SW480 (cell line): Measurements from ENCODE around the gene FHL5.
A peak's percentile ranks its signal among the peaks of the same experiment; 100 is the strongest.
"Not testable (repeated sequence)": the region's sequence is repeated elsewhere in the genome, so short reads cannot be mapped to it uniquely, and the experiment has no call there.

Experiments used
- DNase-seq: peaks from one replicate; pipeline ENCODE4 v3.0.0-alpha.2; 2016; ENCODE audit warnings: low spot score

Gene FHL5

DNA sequence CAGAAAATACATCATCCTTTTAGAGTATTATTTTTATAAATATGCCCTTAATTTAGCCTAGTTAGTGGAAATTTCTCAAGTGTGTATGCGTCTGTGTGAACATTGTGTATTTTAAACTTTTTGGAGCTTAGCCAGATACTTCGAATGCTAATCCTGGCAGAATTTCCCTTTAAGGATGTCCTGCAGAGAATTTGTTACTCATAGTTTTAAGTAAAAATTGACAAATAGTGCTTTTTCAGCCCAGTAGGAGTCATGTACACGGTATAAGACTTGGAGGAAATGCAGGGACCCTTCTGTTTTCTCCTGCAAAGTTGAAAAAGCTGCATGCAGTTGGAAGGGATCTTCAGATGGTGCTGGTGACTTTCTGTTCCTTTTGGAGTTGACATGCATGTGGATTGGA is at the start of gene FHL5:
Gene FHL5, plus strand, starts transcription at position 243 of the 400 bp plus-strand sequence. CDS start 40,486 bp downstream, outside the sequence.
- no peak for DNase-seq

DNA sequence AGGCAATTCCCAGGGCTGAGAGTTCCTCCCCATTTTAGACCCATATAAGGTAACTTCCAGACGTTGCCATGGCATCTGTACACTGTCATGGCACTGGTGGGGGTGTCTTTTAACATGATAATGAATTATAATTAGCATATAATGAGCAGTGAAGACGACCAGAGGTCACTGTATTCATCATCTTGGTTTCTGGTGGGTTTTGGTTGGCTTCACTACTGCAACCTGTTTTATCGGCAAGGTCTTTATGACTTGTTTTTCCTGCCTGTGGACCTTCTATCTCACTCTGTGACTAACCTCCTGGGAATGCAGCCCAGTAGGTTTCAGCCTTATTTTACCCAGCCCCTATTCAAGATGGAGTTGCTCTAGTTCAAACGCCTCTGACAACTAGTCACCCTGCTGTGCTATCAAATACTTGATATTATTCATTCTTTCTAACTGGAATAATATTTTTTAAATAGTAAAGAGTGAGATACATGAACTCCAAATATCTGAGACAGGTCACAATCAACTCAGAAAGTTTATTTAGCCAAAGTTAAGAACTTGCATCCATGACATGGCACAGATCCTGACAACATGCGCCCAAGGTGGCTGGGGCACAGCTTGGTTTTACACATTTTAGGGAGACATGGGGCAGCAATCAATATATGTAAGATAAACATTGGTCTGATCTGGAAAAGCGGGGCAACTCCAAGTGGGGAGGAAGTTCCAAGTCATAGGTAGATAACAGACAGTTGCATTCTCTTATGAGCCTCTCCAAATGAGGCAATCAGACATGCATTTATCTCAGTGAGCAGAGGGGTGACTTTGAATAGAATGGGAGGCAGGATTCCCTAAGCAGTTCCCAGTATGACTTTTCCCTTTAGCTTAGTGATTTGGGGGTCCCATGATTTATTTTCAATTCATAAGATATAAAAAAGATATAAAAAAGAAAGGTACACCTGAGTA is 42.5 kb upstream of the FHL5 start:
- DNase-seq: peak; percentile 13

- no peak for DNase-seq
Measured at GRCh38 chr6:96521306-96521643, 41.7 kb upstream of the FHL5 start.

DNA sequence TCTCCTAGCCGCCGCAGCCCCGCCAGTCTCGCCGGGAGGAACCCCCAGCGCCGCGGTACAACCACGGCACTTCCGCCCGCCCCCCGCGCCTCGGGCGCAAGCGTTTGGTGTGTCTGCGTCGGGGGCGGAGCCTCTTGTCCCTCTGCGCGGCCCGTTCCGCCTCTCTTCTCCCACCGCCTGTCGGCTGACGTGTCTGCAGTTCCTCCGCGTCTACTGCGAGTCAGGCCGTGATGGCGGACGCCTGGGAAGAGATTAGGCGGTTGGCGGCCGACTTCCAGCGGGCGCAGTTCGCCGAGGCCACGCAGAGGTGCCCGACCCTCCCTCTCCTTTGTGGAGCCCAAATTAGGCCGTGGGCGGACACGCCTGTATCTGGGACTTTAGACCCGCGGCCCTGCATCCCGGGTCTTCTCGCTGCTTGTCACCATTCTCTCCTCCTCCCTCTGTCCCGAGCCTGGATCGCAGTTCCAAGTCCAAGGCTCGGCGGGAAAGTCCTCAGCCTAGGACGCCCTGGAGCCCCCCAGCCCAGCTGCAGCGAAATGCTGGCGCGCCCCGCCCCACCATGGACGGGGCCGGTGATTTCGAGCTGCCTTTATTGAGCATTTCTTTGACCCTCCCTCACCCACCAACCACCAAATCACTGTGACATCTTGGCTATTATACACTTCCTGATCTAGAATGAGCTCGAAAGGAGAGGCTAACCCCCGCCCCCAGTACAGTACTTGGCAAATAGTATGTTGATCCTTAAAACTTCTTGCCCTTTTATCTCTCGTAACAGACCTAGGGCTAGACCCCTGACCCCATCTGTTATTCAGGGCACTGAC is 41.1 kb upstream of the FHL5 start, which contains the start of gene UFL1:
Gene UFL1, plus strand, starts transcription at position 163 of the 821 bp plus-strand sequence. Its CDS starts 68 bp downstream, at position 231.
- peak; percentile 90 for DNase-seq

DNA sequence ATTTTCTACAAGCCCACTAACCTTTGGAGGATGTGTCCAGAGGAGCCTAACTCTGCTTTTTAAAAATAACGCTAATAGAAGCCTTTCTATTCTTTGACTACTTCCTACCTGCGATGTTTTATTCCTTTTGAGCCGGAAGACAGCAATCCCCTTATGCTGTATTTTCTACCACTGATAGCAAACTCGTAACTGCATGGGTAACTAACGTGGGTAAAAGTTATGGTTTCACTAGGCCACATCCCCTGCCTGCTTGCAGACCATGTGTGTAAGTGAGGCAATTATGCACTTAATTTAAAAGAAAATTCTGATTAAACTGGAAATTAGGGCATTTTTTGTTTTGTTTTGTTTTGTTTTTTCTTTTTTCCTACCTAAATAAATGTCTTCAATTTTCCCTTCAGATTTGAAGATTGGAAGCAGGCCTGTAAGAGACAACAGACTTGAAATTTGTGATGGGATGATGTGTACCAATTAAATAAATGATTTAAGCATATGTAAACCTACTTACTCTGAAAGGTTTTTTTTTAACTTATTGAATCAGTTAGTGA is 40.4 kb upstream of the FHL5 start:
- DNase-seq: peak; percentile 15

DNA sequence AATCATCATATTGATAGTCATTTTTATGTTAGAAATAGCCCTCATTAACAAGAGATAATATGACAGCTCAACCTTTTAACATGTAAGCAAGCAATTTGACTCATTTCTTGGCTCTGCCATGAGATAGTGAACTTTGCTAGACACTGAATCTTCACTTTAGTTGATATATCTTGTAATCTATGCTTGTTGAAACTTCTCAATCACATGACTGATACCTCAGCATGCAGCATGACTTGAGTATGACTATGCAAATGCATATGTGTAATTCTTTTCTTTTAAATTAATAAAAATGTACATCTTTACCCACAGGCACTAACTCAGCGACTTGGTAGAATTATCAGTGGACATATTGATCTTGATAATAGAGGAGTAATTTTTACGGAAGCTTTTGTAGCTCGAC is 34.7 kb upstream of the FHL5 start:
- no peak for DNase-seq

DNA sequence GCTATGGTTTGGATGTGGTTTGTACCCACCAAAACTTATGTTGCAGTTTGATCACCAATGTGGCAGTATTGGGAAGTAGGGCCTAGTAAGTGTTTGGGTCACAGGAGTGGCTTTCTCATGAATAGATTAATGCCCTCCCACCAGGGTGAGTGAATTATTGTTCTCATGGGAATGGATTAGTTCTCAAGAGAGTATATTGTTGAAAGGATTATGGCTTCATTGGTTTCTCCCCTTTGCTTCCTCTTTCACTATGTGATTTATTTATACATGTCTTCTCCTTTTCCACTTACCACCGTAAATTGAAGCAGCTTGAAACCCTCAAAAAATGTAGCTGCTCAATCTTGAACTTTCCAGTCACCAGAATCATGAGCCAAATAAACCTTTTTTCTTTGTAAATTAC is 30.5 kb upstream of the FHL5 start:
- DNase-seq: no peak

DNA sequence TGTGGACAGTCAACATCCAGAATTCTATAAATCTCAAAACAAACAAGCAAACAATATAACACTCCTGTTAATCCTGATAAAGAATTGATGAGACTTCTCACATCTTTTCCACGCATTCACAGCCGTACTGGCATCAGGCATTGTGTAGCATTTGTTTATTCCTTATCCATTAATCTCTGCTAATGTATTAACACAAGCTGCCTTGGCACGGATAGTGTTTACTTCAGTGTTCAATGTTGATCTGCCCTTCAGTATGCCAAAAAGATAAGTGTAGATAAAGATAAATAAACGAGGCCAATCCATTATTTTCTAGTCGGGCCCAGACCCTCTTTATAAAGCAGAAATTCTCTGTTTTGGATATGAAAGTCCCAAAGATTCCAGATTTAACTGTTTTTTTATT is 25.2 kb upstream of the FHL5 start:
- no peak for DNase-seq

DNA sequence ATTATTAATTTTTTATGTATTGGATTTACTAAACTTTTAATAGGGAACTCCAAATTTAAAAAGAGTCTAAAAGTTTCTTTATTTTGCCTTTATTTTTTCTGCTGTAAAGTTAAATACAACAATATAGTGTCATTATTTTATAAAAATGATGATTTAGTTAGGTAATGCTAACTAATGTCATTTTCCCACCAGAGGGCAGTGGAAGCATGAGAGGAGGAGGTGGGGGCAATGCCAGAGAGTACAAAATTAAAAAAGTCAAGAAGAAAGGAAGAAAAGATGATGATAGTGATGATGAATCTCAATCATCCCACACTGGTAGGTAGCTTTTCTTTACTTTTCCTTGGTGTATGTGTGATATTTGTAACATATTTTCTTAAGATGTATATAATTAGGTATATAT is 20.2 kb upstream of the FHL5 start:
- DNase-seq: no peak

- DNase-seq: no peak
Measured at GRCh38 chr6:96545882-96546281, 17.0 kb upstream of the FHL5 start.

DNA sequence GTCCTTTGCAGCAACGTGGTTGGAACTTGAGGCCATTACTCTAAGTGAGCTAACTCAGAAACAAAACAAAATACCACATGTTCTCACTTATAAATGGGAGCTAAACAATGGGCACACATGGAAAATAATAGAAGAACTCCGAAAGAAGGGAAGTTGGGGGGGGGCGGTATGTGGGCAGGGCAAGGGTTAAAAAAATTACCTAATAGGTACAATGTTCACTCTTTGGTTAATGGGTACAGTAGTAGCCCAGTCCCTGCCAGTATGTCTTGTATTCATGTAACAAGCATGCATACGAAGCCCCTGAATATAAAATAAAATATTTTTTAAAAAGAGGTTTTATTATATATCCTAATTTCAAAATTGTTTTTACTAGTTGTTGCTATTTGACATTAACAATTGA is 15.3 kb upstream of the FHL5 start:
- DNase-seq: no peak

DNA sequence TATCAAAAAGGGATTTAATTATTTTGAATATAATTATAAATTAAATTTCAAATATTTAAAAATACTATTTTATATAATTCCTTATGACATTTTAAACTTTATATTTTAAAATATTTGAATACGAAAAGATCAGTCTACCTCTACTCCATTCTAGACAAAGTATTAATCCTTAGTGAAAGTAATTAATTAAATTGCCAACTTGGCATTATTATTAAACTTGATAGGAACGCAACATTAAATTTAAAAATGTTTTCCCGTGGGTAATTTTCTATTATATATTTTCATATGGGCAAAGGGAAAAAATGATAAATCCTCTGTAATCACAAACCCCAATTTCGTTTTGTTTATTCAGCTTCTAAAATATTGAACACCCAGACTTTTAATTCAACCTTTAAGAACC is 8.4 kb upstream of the FHL5 start:
- no peak for DNase-seq

- DNase-seq: not testable (repeated sequence)
Measured at GRCh38 chr6:96559740-96560139, 3.2 kb upstream of the FHL5 start.

DNA sequence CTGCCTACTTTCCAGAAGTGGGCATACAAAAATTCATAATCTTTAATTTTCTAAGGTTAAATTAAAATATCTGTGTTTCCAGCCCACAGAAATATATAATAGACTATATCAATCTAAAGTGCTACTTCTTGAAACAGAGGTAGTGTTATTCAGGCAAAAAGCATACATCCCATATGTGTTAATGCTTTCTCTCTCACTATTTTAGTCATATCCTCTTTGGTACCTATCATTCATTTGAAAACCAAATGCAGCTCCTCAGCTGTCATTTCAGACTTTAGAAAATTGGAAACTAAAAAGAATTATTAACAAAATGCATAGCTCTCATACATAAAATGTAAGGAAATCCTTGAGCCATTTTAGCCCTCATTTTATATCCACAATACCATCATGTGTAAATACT is 925 bp downstream of the FHL5 start:
- DNase-seq: no peak

DNA sequence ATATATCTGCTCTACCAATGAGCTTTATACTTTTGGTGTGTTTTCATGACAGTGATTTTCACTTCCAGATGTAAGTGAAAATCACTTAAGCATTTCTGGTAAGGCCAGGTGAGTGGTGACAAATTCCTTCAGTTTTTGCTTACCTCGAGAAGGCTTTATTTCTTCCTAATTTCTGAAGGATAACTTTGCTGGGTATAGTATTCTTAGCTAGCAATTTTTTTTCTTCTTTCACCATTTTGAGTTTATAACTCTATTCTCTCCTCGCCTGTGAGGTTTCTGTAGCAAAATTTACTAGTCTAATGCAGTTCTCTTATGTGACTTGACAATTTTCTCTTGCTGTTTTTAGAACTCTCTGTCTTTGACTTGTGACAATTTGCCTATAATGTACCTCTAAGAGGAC is 7.1 kb downstream of the FHL5 start:
- DNase-seq: no peak

- no peak for DNase-seq
Measured at GRCh38 chr6:96571551-96571950, 8.6 kb downstream of the FHL5 start.

GRCh38 chr6:96575359-96575758 is 12.4 kb downstream of the FHL5 start:
- DNase-seq: no peak

DNA sequence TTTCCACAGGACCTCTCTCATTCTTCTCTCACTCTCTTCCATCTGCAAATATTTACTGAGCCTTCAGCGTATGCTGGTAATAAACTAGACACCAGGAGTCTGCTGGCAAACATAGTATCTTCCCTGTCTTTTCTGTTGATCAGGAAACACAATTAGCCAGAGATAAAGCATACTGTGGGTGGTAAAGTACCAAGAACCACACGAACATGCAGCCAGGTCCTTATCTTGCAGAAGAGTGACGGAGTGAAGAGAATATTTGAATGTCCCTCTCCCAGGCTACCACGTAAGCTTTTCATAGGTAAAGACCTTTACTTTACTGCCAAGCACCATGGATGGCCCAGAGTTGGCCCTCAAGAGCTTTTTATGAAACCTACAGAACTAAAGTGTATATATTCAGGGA is 13.3 kb downstream of the FHL5 start:
- no peak for DNase-seq

DNA sequence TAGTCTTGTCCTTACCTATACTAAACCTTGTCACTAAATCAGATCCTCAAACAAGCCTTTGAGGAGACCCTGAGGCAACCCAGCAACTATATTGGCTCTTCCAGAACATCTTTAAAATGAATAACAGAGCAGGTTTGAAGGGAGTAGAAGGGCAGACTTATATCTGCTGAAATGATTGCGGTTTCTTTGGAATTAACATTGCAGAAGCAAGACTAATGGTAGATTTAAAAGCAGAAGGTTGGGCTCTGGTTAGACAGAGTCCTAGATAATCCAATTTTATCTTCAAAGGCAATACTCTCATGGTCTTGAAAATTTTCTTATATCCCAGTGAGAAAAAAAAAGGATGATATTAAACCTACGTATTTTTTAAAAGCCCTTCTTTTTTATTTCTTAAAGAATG is 19.1 kb downstream of the FHL5 start:
- DNase-seq: no peak

DNA sequence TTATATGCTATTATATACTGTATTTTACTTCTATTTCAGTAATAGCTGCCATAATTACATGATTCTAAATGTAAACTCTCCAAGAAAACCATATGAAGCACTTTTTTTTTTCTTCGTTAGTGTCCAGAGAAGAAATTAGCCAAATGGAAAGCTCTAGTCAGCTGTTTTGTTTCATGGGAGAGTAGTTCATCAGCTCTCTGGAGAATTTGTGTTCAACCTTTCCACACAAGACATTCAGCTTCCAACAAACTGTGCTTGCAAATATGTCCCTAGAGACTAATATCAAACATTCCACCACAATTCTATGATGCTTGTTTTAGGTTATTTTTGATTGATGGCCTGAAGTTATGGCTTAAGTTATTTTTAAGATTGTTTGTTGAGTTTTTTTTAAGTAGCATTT is 19.5 kb downstream of the FHL5 start:
- no peak for DNase-seq

GRCh38 chr6:96604420-96604819 is 41.5 kb downstream of the FHL5 start:
- DNase-seq: no peak

- DNase-seq: no peak
Measured at GRCh38 chr6:96608074-96608473, 45.1 kb downstream of the FHL5 start.

GRCh38 chr6:96610019-96610418 is 47.1 kb downstream of the FHL5 start:
- DNase-seq: no peak
